Islet precursor cell (in vitro differentiated cells): ENCODE results near the gene IQGAP2.
"Not testable (repeated sequence)": the region's sequence is repeated elsewhere in the genome, so short reads cannot be mapped to it uniquely, and the experiment has no call there.

ENCODE experiments used
- DNase-seq: peaks from one replicate; pipeline ENCODE4 v3.0.0-alpha.2; 2018

IQGAP2 gene

GRCh38 chr5:76582230-76583162 is 179.4 kb downstream of the IQGAP2 start:
- no peak for DNase-seq

DNA sequence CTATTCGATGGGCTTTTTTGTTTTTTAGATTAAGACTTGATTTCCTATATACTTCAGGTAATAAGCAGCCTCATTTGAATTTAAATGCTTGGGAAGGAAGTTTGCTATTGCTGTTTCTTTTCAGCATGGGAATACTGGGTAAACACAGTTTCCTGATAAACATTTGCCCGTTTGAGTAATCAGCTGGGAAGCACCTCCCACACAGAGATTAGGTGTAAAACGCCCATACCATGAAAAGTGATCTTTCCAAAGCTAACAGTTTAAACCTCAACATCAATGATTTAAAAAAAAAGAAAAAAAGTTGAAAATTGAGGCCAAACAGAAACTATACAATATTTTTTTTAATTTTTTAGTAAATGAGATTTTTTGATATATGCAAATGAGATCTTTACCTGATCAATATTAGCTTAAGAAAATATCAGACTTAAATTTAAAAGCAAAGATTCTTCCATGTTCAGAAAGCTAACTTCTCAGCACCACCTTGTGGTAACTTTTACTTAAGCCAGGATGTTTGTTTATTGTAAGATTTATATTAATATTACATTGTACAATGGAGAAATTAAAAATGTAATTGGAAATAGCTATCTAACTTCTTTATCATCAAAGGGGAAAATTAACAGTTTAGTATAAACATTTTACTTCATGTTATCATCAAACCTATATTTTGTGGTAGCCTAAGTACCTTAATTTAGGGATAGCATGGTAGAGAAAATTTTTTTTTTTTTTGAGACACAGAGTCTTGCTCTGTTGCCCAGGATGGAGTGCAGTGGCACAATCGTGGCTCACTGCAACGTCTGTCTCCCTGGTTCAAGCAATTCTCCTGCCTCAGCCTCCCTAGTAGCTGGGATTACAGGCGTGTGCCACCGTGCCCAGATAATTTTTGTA is 180.3 kb downstream of the IQGAP2 start:
- no peak for DNase-seq

DNA sequence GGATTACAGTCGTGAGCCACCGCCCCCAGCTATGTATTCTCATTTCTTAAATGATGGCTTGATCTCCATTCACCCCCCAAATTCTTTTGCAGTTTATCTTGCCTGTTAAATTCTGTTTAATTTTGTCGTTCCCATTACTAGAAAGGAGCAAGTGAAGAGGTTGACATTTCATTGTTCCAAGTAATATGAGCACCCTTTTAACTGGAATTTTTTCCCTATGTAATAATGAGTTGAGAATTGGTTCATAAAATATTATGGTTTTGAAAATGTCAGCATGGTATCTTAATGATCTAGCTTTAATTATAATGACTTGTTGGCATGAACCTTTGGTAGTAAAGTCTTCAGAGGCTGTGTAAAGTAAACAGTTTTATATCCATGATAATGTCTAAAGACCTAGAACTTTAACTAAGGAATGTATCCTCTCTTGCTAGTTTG is 182.7 kb downstream of the IQGAP2 start:
- DNase-seq: no peak

GRCh38 chr5:76586531-76586930 is 183.4 kb downstream of the IQGAP2 start:
- DNase-seq: no peak

DNA sequence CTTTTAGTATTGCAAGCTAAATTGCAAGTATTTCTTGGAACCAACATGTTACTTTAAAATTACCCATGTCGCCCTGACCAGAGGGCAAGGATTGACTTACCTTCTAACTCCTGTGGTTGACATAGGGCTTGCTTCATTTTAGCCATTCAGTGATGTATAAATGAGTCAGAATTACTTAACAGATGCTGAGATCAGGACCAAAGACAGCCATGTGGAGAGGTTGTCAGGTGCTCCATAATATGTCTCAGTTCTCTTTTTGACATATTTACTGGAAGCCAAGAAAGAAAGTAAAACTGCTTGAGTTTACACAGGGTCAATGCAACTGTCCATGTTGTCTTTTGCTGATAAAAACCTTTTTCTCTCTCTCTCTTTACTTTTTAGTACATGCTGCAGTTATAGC is 186.9 kb downstream of the IQGAP2 start:
- DNase-seq: no peak

DNA sequence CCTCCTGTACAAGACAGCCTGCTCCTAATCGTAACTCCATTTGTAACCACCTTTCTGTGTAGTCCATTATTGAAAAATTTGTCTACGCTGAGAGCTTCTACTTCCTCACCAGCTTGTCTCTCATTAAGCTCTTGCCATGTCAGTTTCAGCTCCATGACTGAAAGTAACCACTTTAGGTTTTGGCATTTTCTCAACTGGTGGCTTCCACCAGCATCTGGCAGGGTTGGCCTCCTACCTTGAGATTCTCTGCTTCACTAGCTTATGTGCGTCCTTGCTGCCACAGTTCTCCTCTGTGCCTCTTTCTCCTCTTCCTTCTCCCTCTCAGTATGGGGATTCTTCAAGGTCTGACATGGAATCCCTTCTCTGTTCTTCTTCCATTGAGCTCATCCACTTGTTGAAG is 188.3 kb downstream of the IQGAP2 start:
- DNase-seq: no peak

DNA sequence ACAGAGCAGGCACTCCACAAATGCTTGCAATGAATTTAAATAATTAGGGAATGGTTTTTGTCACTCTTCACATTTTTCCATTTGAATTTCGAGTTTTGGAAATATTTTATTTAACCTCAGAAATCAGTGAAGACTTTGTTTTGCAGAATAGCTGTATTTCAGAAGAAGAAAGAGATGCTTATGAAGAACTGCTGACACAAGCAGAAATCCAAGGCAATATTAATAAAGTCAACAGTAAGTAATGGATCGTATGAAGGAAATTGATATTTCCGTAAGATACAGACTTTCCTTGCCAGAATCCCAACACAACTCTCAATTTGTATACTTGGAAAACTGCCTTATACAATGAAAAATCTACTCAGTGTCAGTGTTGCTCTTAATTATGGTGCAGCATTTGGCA is 189.6 kb downstream of the IQGAP2 start:
- no peak for DNase-seq

GRCh38 chr5:76594107-76594506 is 191.0 kb downstream of the IQGAP2 start:
- DNase-seq: no peak

GRCh38 chr5:76595755-76596481 is 192.8 kb downstream of the IQGAP2 start:
- DNase-seq: no peak

DNA sequence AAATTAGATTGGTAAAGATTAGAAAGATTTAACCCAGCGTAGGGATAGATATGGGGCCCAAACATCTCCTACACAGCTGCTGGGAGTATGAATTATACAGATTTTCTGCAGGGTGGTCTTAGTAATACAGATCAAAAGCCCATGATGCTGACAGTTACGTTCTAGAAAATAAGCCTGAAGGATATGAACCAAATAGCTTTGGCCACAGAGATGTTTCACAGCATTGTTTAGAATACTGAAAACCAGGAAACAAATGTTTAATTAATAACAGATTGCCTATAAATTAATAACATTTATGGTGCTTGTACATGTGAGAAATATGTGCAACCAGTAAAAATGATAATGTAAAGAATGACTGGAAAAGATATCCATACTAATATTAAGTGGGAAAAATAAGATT is 195.4 kb downstream of the IQGAP2 start:
- no peak for DNase-seq

DNA sequence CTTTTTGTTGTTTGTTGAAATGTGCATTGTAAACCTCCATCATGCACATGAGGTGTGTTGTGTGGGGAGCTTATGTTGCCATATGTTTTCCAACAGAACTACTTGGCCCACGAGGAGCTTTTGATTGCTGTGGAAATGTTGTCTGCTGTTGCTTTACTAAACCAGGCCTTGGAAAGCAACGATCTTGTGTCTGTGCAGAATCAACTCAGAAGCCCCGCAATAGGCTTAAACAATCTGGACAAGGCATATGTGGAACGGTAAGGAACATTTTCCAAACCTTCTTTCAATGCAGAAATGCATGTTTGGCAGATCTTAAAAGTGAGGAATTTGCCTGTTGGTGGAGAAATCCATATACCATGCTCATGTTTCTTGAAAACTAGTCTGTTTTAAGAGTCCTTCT is 197.6 kb downstream of the IQGAP2 start:
- no peak for DNase-seq

- no peak for DNase-seq
Measured at GRCh38 chr5:76601470-76601869, 198.4 kb downstream of the IQGAP2 start.

GRCh38 chr5:76602094-76602726 is 199.1 kb downstream of the IQGAP2 start:
- no peak for DNase-seq

- DNase-seq: not testable (repeated sequence)
Measured at GRCh38 chr5:76603991-76604390, 200.9 kb downstream of the IQGAP2 start.

- no peak for DNase-seq
Measured at GRCh38 chr5:76604838-76605237, 201.8 kb downstream of the IQGAP2 start.

DNA sequence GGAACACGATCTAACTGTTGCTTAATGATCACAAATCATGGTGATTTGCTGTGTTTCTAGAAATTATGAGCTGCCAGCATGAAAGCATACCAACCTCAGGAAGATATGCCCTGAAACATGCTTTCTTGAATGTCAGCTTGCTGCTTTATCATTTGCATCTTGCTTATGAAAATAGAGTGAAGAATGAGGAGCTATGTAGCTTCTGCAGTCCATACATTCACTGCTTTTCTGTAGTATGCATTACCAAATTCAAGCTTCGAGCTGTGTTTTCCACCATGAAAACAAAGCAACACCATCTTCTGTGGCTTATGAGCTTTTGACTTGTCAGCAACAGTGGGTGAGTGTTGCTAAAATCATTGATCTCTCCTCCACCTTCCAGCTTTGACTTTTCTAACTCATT is 203.6 kb downstream of the IQGAP2 start:
- DNase-seq: no peak

- DNase-seq: no peak
Measured at GRCh38 chr5:76607353-76607871, 204.3 kb downstream of the IQGAP2 start.

DNA sequence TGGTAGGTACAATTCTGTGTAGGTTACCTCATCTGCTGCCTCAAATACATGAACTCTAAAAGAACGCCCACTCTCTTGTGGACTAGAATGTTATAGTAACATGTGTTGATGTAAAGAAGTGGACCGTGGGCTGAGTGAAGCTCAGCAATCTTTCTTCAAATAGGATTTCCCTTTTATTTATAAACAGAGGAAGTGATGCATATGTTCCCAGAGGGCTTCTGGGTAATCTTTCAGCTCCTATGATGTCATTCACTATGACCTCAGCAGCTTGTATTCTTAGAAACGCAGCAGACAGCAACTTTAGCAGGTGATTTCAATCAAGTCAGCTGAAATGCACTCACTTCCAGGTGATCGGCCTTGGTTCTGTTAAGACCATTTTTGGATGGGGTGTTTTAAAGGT is 205.7 kb downstream of the IQGAP2 start:
- DNase-seq: no peak

DNA sequence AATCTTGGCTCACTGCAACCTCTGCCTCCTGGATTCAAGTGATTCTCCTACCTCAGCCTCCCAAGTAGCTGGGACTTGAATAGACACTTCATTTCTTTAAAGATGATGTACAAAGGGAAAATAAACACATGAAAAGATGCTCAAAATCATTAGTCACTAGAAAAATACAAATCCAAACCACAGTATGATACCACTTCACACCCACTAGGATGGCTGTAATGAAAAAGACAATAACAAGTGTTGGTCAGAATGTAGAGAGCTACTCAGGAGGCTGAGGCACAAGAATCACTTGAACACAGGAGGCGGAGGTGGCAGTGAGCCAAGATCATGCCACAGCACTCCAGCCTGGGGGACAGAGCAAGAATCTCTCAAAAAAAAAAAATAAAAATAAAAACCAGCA is 207.1 kb downstream of the IQGAP2 start:
- DNase-seq: no peak

GRCh38 chr5:76612942-76613341 is 209.9 kb downstream of the IQGAP2 start:
- no peak for DNase-seq

DNA sequence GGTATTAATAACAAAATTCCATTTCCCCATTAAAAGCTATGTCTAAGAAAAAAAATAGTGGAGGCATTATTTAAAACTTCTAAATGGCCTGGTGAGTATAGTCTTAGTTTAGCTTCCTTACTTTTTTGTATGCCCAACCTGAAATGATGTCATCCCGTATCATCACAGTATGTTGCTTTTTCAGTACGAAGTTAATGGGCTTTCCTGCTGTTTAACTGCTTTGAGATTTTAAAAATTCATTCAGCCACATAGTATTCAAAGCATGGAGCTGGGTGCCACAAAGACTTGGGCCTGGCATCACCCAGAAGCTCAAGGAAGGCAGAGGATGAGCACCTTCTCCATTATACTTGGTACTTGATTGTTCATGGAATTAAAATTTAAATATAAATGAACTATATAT is 212.7 kb downstream of the IQGAP2 start:
- DNase-seq: no peak

GRCh38 chr5:76616206-76616605 is 213.1 kb downstream of the IQGAP2 start:
- DNase-seq: no peak
